ENCODE data around the gene PITPNM1. TPM values are rescaled to one million over a fixed set of nuclear protein-coding genes. Genes with fewer than 3 reads are reported as not detected.
"Not testable (repeated sequence)": the region's sequence is repeated elsewhere in the genome, so short reads cannot be mapped to it uniquely, and the experiment has no call there.

The PITPNM1 gene
- total RNA-seq: 36.6 TPM
- long read RNA-seq, full-length matches to known transcripts: 8 of 132 reads
- long read RNA-seq, partial matches to known transcripts: 93 of 132 reads
- long read RNA-seq, other reads (novel, unspliced or antisense): 31 of 132 reads

DNA sequence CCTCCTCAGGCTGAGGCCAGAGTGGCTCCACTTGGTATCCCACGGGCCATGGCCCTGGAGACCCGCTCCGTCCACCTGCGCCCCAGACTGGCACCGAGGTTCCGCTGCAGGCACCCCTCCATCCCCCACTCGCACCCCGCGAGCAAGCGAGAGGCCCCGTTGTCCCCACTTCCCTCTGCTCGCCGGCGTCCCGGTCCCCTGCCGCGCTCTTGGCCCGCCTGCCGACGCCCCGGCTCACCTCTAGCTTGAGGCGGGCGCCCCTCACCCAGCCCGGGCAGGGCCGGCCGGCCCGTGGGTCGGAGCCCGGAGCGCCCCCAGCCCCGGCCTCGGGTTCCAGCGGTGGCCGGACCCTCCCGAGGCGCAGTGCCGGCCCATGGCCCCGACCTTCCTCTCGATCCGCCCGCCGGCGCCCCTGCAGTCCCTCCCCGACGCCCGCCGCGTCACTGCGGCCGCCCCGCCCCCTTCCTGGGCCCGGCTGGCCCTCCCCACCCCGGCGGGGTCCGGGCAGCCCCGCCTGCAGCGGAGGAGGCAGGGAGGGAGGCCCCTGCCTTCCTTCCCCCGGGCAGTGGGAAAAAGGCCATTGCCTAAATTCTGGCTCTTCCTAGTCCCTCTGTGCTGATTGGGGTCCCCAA lies at the start of gene PITPNM1:
TSS of gene PITPNM1 (minus strand) at position 414 of the 632 bp plus-strand sequence. CDS start 1,183 bp downstream, outside the sequence.
- no peaks in the 10 kb centered on the region for H3K9me3 ChIP-seq (replicated peaks)
- TF ChIP-seq, protein P1, sequence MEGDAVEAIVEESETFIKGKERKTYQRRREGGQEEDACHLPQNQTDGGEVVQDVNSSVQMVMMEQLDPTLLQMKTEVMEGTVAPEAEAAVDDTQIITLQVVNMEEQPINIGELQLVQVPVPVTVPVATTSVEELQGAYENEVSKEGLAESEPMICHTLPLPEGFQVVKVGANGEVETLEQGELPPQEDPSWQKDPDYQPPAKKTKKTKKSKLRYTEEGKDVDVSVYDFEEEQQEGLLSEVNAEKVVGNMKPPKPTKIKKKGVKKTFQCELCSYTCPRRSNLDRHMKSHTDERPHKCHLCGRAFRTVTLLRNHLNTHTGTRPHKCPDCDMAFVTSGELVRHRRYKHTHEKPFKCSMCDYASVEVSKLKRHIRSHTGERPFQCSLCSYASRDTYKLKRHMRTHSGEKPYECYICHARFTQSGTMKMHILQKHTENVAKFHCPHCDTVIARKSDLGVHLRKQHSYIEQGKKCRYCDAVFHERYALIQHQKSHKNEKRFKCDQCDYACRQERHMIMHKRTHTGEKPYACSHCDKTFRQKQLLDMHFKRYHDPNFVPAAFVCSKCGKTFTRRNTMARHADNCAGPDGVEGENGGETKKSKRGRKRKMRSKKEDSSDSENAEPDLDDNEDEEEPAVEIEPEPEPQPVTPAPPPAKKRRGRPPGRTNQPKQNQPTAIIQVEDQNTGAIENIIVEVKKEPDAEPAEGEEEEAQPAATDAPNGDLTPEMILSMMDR (IDR thresholded peaks at IDR 0.05; ENCODE audit: borderline replicate concordance): no peak
- H3K27ac ChIP-seq (replicated peaks): peak within 1 kb of the TSS; percentile 100
- peak within 1 kb of the TSS; percentile 97 for H3K4me3 ChIP-seq
- peaks cover 68% of the 10 kb centered on the region for H3K4me1 ChIP-seq
- DNase-seq: peak; percentile 86
- intact Hi-C loops (cut with micrococcal nuclease): loop anchor here (10.0 kb wide), 1 partner anchor 110 kb away; the partner anchor contains the start of gene RAD9A
- peaks cover 24% of the 10 kb centered on the region for H3K36me3 ChIP-seq
- no peaks in the 10 kb centered on the region for H3K27me3 ChIP-seq (ENCODE audit: low read depth)

DNA sequence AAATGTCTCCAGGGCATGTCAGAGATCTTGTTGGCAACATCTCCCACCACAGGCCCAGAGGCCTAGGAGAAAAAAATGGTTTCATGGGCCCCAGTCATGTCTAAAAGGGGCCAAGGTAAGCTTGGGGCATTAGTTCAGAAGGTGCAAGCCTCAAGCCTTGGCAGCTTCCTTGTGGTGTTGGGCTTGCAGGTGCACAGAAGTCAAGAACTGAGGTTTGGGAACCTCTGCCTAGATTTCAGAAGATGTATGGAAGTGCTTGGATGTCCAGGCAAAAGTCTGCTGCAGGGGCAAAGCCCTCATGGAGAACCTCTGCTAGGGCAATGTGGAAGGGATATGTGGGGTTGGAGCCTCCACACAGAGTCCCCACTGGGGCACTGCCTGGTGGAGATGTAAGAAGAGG lies 46.5 kb upstream of the PITPNM1 start:
- H3K36me3 ChIP-seq; H3K27me3 ChIP-seq (ENCODE audit: low read depth); H3K9me3 ChIP-seq (replicated peaks); H3K4me3 ChIP-seq; intact Hi-C loops (cut with micrococcal nuclease); H3K4me1 ChIP-seq; H3K27ac ChIP-seq (replicated peaks); DNase-seq: not testable (repeated sequence)

DNA sequence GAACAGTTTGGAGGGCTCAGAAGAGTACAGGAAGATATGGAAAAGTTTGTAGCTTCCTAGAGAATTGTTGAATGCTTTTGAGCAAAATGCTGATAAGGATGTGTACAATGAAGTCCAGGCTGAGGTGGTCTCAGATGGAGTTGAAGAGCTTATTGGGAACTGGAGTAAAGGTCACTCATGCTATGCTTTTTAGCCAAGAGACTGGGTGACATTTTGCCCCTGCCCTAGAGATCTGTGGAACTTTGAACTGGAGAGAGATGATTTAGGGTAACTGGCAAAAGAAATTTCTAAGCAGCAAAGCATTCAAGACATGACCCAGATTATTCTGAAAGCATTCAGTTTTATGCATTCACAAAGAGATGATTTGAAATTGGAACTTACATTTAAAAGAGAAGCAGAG lies 46.0 kb upstream of the PITPNM1 start:
- TF ChIP-seq, protein P1 (IDR thresholded peaks at IDR 0.05; ENCODE audit: borderline replicate concordance): no peak
- H3K4me1 ChIP-seq: no peaks in the 10 kb centered on the region
- no peak for DNase-seq
- no peak overlapping the region for H3K27ac ChIP-seq (replicated peaks)
- no peak overlapping the region for H3K4me3 ChIP-seq
- H3K9me3 ChIP-seq (replicated peaks): no peaks in the 10 kb centered on the region
- no peaks in the 10 kb centered on the region for H3K36me3 ChIP-seq
- intact Hi-C loops (cut with micrococcal nuclease): no loop called here
- no peaks in the 10 kb centered on the region for H3K27me3 ChIP-seq (ENCODE audit: low read depth)

DNA sequence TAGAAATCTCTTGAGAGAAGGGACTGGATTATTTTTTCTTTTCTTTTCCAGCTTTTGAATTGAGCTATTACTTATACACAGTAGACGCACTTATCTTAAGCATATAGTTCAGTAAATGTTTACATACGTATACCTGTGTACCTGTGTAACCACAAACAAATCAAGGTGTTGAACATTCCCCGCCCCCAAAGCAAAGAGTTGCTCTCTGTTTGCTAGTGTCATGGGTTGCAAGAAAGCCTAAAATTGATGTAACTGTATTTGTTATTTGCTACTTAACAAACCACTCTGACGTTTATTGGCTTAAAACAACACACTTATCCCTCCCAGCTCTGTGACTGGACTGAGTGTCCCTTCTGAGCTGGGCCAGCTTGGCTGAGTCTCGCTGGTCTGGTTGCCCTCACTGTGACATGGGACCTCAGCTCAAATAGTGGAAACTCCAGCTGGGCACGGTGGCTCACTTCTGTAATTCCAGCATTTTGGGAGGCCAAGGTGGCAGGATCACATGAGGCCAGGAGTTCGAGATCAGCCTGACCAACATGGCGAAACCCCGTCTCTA lies 43.5 kb upstream of the PITPNM1 start:
- no peaks in the 10 kb centered on the region for H3K27me3 ChIP-seq (ENCODE audit: low read depth)
- H3K9me3 ChIP-seq (replicated peaks): no peaks in the 10 kb centered on the region
- no peak overlapping the region for H3K4me3 ChIP-seq
- TF ChIP-seq, protein P1 (IDR thresholded peaks at IDR 0.05; ENCODE audit: borderline replicate concordance): no peak
- H3K36me3 ChIP-seq: no peaks in the 10 kb centered on the region
- peaks cover 17% of the 10 kb centered on the region for H3K4me1 ChIP-seq
- no peak overlapping the region for H3K27ac ChIP-seq (replicated peaks)
- DNase-seq: no peak
- intact Hi-C loops (cut with micrococcal nuclease): no loop called here

DNA sequence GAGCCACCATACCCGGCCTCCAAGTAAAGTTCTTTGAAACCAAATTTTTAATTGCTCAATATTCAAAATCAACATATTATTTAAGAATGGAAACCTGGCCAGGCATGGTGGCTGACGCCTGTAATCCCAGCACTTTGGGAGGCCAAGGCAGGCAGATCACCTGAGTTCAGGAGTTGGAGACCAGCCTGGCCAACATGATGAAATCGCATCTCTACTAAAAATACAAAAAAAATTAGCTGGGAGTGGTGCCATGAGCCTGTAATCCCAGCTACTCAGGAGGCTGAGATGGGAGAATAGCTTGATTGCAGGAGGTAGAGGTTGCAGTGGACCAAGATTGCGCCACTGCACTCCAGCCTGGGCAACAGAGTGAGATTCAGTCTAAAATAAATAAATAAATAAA lies 42.9 kb upstream of the PITPNM1 start:
- DNase-seq; H3K27me3 ChIP-seq (ENCODE audit: low read depth); H3K4me3 ChIP-seq; H3K36me3 ChIP-seq; H3K27ac ChIP-seq (replicated peaks); H3K9me3 ChIP-seq (replicated peaks); intact Hi-C loops (cut with micrococcal nuclease): not testable (repeated sequence)
- peaks cover 17% of the 10 kb centered on the region for H3K4me1 ChIP-seq

DNA sequence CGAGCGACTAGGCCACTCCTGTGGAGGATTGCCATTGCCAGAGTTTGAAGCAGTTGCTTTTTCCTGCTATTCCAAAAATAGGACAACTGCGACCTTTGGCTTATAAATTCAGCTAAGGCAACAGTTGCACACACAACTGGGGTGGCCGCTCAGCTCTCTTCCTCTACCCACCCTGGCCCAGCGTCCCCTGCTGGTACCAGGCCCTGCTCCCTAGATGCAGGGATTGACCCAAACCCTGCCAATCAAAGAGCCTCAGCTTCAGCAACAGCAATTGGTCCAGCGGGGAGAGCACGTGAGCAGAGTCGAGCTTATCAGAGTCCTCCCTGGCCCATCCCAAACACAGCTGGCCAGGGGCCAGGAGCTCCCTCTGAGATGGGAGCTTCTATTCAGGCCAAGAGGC lies 40.1 kb upstream of the PITPNM1 start:
- Histone ChIP-seq H3K4me1 (peaks cover 17% of the 10 kb centered on the region), H3K27ac (replicated peaks) (peak overlapping the region; percentile 76), H3K9me3 (replicated peaks) (no peaks in the 10 kb centered on the region), H3K27me3 (ENCODE audit: low read depth) (no peaks in the 10 kb centered on the region), H3K36me3 (no peaks in the 10 kb centered on the region), H3K4me3 (no peak overlapping the region)
- intact Hi-C loops (cut with micrococcal nuclease): no loop called here
- peak; percentile 56 for DNase-seq
- TF ChIP-seq, protein P1 (IDR thresholded peaks at IDR 0.05; ENCODE audit: borderline replicate concordance): peak; percentile 46

Measured in left ventricle myocardium inferior (tissue), 1 donor.